ENCODE results near the gene KAT6B.

The KAT6B gene

DNA sequence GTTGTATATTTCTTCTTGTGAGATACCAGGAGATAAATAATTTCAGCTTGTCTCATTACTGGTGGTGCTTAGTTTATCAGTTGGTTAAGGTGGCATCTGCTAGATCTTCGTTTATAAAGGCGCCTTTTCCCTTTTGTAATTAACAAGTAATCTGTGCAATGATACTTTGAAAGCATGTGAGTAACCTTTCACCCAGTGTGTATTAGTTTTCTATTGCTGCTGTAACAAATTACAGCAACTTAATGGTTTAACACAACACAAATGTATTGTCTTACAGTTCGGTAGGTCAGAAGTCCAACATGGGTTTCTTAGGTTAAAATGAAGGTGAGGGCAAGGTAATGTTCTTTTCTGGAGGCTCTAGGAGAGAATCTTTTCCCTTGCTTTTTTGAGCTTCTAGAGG lies 30.5 kb downstream of the KAT6B start:
- DNase-seq (ENCODE audit: low spot score) = no peak
- no peak for TF ChIP-seq CTCF (IDR thresholded peaks at IDR 0.05)
- Histone ChIP-seq H3K27ac (no peak overlapping the region), H3K4me3 (no peak overlapping the region)

DNA sequence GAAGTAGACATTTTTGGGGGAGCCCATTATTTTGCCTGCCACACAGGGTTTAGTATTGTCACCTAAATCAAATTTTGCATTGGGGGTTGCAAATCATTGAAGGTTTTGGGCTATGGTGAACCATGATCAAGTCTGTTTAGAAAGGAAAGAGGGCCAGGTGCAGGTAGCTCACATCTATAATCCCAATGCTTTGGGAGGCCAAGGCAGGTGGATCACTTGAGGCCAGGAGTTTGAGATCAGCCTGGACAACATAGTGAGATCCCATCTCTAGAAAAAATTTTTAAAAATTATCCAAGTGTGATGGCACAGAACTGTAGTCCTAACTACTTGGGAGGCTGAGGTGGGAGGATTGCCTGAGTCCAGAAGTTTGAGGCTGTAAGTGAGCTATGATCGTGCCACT lies 31.2 kb downstream of the KAT6B start:
- Histone ChIP-seq H3K27ac (no peak overlapping the region), H3K4me3 (no peak overlapping the region)
- TF ChIP-seq CTCF (IDR thresholded peaks at IDR 0.05) = no peak
- no peak for DNase-seq (ENCODE audit: low spot score)

DNA sequence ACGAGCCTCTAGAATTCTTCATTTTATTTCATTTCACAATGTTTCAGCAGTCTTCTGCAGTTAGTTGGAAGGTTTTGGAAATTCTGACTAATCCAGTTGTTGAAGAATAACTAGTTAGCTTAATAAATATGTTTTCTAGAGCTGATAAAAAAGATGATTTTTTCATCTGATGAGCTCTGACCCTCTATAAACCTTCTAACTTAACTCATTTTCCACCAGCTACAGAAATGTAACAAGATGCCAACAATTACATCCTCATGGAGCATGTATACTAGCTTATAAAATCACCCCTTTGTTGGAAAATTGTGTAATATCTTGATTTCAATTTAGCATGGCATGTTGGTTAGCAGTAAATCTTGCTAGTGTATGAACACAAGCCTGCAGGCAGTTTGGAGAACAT lies 33.1 kb downstream of the KAT6B start:
- no peak overlapping the region for H3K4me3 ChIP-seq
- H3K27ac ChIP-seq = no peak overlapping the region
- no peak for DNase-seq (ENCODE audit: low spot score)
- no peak for TF ChIP-seq CTCF (IDR thresholded peaks at IDR 0.05)

DNA sequence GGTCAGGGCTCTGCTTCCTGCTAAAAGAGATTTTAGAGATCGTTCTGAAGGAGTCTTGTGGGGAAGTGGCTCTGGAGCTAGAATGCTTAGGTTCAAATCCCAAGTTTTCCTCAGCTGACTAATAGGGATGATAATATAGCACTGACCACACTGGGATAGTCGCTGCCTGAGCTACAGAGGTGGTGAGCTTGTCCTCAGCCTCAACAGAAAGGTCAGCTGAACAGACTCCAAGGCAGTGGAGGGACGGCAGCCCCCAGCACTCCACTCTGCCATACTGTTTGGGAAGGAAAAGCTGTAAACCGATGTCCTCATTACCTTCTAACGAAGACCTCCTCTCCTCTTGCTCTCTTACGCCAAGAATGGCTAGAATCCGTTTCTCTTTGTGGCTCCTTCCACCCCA lies 36.2 kb downstream of the KAT6B start:
- TF ChIP-seq CTCF (IDR thresholded peaks at IDR 0.05) = no peak
- no peak overlapping the region for H3K27ac ChIP-seq
- no peak for DNase-seq (ENCODE audit: low spot score)
- H3K4me3 ChIP-seq = no peak overlapping the region

DNA sequence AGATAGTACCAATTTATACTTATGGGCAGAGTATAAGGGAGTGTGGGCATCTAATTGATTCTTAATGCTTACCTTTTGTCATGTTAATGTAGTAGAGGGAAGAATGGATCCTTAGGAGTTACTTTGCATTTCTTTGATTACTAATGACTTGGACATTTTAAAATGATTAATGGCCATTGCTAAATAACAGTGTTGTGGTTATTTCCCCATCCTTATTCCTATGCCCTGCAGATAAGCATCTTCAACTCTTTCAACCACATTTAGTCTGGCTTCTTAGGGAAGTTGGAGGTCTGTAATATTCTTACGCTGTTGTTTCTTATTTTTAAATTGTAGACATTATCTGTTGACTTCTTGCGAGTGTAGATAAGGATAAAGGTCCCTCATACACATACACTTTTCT lies 37.2 kb downstream of the KAT6B start:
- no peak for DNase-seq (ENCODE audit: low spot score)
- no peak for TF ChIP-seq CTCF (IDR thresholded peaks at IDR 0.05)
- no peak overlapping the region for H3K4me3 ChIP-seq
- no peak overlapping the region for H3K27ac ChIP-seq

- TF ChIP-seq CTCF (IDR thresholded peaks at IDR 0.05) = no peak
- Histone ChIP-seq H3K27ac (no peak overlapping the region), H3K4me3 (no peak overlapping the region)
- no peak for DNase-seq (ENCODE audit: low spot score)
Measured at GRCh38 chr10:74867351-74867750, 41.0 kb downstream of the KAT6B start.

- no peak for DNase-seq (ENCODE audit: low spot score)
- no peak overlapping the region for H3K27ac ChIP-seq
- TF ChIP-seq CTCF (IDR thresholded peaks at IDR 0.05) = no peak
- no peak overlapping the region for H3K4me3 ChIP-seq
Measured at GRCh38 chr10:74868392-74868977, 42.1 kb downstream of the KAT6B start.

All from coronary artery (tissue), 2 donors.